Common myeloid progenitor, CD34-positive (primary cell): ENCODE results near the gene DPP9.
"Not testable (repeated sequence)": the region's sequence is repeated elsewhere in the genome, so short reads cannot be mapped to it uniquely, and the experiment has no call there.

ENCODE experiments used
- CTCF ChIA-PET: fragments of 350-600 bp; sonication (Branson Sonifier 250); formaldehyde crosslinking; loops from one replicate; lab custom pipeline; 2021; ENCODE audit warnings: antibody characterized with exemption; lab: Charles Lee
- POLR2A ChIA-PET: fragments of 350-600 bp; sonication (Branson Sonifier 250); formaldehyde crosslinking; loops from one replicate; lab custom pipeline; 2021; ENCODE audit warnings: antibody characterized with exemption; lab: Charles Lee
- DNase-seq, 3 donors: peaks; one replicate each; pipeline versions ENCODE4 v3.0.0 to v3.0.0-alpha.2; 2013
- H3K27ac ChIP-seq, 2 experiments: 1 replicate in 1 of 2; 2 replicates in 1 of 2; pipeline ENCODE4 v1.7.0; 2013; ENCODE audit warnings: inconsistent platforms in 2 of 2, low read length in 2 of 2, mild to moderate bottlenecking in 2 of 2, low read depth in 1 of 2, moderate library complexity in 1 of 2; ENCODE audit not compliant: severe bottlenecking in 2 of 2, insufficient read depth in 1 of 2, poor library complexity in 1 of 2
- H3K27me3 ChIP-seq, 5 experiments: replicated peaks in 2 of 5; 1 replicate in 3 of 5; 2 replicates in 2 of 5; pipeline versions ENCODE4 v1.6.1 to v1.7.0; 2013; ENCODE audit warnings: low read length in 4 of 5, mild to moderate bottlenecking in 2 of 5, moderate library complexity in 2 of 5, inconsistent platforms in 1 of 5; ENCODE audit not compliant: insufficient read depth in 5 of 5, control insufficient read depth in 4 of 5
- H3K36me3 ChIP-seq, 4 experiments: 1 replicate in 2 of 4; 2 replicates in 2 of 4; pipeline versions ENCODE4 v1.6.1 to v1.7.0; 2013; ENCODE audit warnings: low read length in 3 of 4, control low read depth in 1 of 4, mild to moderate bottlenecking in 1 of 4; ENCODE audit not compliant: control insufficient read depth in 4 of 4, insufficient read depth in 4 of 4
- H3K4me1 ChIP-seq, 4 experiments: 1 replicate in 3 of 4; 2 replicates in 1 of 4; pipeline versions ENCODE4 v1.6.1 to v1.7.1; 2013; ENCODE audit warnings: low read length in 3 of 4, mild to moderate bottlenecking in 3 of 4, control low read depth in 1 of 4, inconsistent platforms in 1 of 4, moderate library complexity in 1 of 4; ENCODE audit not compliant: control insufficient read depth in 4 of 4, insufficient read depth in 4 of 4; ENCODE audit errors: control extremely low read depth in 1 of 4
- H3K4me3 ChIP-seq, 7 experiments: 1 replicate in 4 of 7; 2 replicates in 3 of 7; pipeline versions ENCODE4 v1.5.1 to v1.7.0; 2013; ENCODE audit warnings: mild to moderate bottlenecking in 7 of 7, low read length in 6 of 7, moderate library complexity in 6 of 7, inconsistent platforms in 2 of 7, low read depth in 2 of 7, control low read depth in 1 of 7; ENCODE audit not compliant: insufficient read depth in 4 of 7, control insufficient read depth in 1 of 7; ENCODE audit errors: extremely low read depth in 1 of 7
- H3K9me3 ChIP-seq, 5 experiments: 1 replicate in 4 of 5; 2 replicates in 1 of 5; pipeline versions ENCODE4 v1.6.1 to v1.7.1; 2013; ENCODE audit warnings: low read length in 4 of 5, mild to moderate bottlenecking in 2 of 5, inconsistent platforms in 1 of 5, low read depth in 1 of 5, moderate library complexity in 1 of 5; ENCODE audit not compliant: control insufficient read depth in 4 of 5, insufficient read depth in 2 of 5; ENCODE audit errors: control extremely low read depth in 1 of 5
- WGBS: methylation state at CpG from one replicate; pipeline ENCODE4 v1.1.5; 2013; ENCODE audit not compliant: insufficient coverage; 5-methylcytosine and 5-hydroxymethylcytosine counted together

DPP9 gene

DNA sequence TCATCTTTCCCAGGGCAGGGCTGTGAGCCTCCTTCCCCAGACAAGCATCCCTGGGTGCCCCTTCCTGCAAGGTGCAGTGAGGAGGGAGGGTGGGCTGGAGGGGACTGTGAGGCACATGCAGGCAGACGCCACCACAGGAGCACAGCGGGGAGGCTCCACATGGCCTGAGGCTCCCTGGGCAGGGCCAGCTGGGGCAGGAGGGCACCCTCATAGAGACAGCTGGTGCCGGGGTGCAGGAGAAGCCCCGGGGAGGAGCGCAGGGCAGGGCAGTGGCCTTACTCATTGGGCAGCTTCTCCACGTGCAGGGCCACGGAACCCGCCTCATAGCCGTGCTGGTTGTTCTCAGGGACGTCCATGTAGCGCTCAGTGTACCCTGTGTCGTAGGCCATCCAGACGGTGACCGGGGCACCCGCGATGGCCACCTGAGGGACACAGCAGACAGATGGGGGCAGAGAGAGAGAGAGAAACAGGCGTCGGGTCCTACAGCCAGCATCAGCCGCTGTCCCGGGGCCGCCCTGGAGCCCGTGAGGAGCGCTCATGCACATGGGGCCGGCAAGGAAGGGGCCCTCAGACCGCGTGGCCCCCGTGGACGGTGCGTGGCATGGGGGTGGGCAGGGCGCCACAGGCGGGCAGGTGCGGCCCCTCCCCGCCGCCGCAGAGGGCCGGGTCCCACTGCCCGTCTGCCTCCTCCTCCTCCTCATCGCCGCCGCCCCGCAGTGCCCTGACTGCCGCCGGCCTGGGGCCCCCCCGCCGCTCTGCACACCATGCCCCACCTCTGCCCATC, 41.0 kb downstream of the DPP9 start:
- H3K27ac ChIP-seq: no peak overlapping the region

GRCh38 chr19:4680021-4680420, 43.6 kb downstream of the DPP9 start:
- no CpG with 5 or more reads among the region's 7 CpGs for WGBS
- H3K9me3 ChIP-seq, DNase-seq, H3K4me3 ChIP-seq, H3K27me3 ChIP-seq, H3K4me1 ChIP-seq, POLR2A ChIA-PET, H3K27ac ChIP-seq: not testable (repeated sequence)
- CTCF ChIA-PET: interaction anchor here (1.1 kb wide), 1 partner anchor 10 kb away, joined by 3 read pairs; no protein-coding TSS in a partner anchor
- peaks cover 0 to 68% (median 42%) of the 10 kb centered on the region in 4 experiments for H3K36me3 ChIP-seq

More for the DNA sequence above, 41.0 kb downstream of the DPP9 start:
- Histone ChIP-seq H3K4me3 (no peak overlapping the region), H3K36me3 (peaks cover 0 to 73% (median 48%) of the 10 kb centered on the region in 4 experiments), H3K9me3 (no peaks in the 10 kb centered on the region), H3K27me3 (no peaks in the 10 kb centered on the region), H3K4me1 (no peaks in the 10 kb centered on the region)
- WGBS: 97% methylated on average over 39 of the region's 45 CpGs
- POLR2A ChIA-PET: no interaction called here
- CTCF ChIA-PET: no interaction called here
- DNase-seq: no peak

- peak overlapping the region in 1 of 2 experiments; percentile 25 for H3K27ac ChIP-seq
- DNase-seq: peak; percentile 50 to 74 (median 61)
- CTCF ChIA-PET: no interaction called here
- 93% methylated on average over 21 of the region's 34 CpGs for WGBS
- H3K9me3 ChIP-seq: no peaks in the 10 kb centered on the region
- POLR2A ChIA-PET: no interaction called here
- peaks cover 0 to 59% (median 39%) of the 10 kb centered on the region in 4 experiments for H3K36me3 ChIP-seq
- H3K27me3 ChIP-seq: no peaks in the 10 kb centered on the region
- no peak overlapping the region for H3K4me3 ChIP-seq
- H3K4me1 ChIP-seq: no peaks in the 10 kb centered on the region
Observed at GRCh38 chr19:4678881-4679790, 44.5 kb downstream of the DPP9 start.

- Histone ChIP-seq H3K27ac (no peak overlapping the region), H3K27me3 (no peaks in the 10 kb centered on the region), H3K9me3 (no peaks in the 10 kb centered on the region), H3K4me3 (no peak overlapping the region), H3K4me1 (no peaks in the 10 kb centered on the region), H3K36me3 (peaks cover 0 to 40% (median 25%) of the 10 kb centered on the region in 4 experiments)
- 91% methylated on average over 17 of the region's 17 CpGs for WGBS
- POLR2A ChIA-PET: no interaction called here
- CTCF ChIA-PET: no interaction called here
- DNase-seq: peak in 2 of 3 donors; percentile 43 to 51
Observed at GRCh38 chr19:4676955-4677731, 46.5 kb downstream of the DPP9 start.

DNA sequence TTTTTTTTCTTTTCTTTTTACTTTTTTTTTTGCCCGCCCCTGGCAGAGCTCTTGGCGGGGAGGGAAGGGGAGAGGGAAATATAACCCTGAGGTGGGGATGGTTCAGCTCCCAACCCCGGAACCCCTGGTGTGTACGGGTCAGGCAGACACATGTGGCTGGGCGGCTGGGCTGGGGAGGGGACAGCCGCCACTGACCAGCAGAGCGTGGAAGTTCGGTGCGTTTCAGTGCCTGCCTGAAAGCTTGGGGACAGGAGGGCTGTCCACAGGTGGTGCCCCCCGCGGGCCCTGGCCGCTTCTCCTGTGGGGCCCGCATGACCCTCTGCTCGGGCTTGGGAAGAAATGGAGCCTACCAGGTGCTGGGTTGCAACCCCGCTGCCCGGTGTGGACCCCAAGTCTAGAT, 48.3 kb downstream of the DPP9 start:
- WGBS: 98% methylated on average over 9 of the region's 16 CpGs
- POLR2A ChIA-PET: no interaction called here
- H3K27ac ChIP-seq: no peak overlapping the region
- CTCF ChIA-PET: no interaction called here
- H3K36me3 ChIP-seq: peaks cover 0 to 32% (median 20%) of the 10 kb centered on the region in 4 experiments
- no peak for DNase-seq
- H3K4me3 ChIP-seq: no peak overlapping the region
- no peaks in the 10 kb centered on the region for H3K27me3 ChIP-seq
- H3K9me3 ChIP-seq: no peaks in the 10 kb centered on the region
- H3K4me1 ChIP-seq: peaks cover 0 to 2% (median 0%) of the 10 kb centered on the region in 4 experiments

DNA sequence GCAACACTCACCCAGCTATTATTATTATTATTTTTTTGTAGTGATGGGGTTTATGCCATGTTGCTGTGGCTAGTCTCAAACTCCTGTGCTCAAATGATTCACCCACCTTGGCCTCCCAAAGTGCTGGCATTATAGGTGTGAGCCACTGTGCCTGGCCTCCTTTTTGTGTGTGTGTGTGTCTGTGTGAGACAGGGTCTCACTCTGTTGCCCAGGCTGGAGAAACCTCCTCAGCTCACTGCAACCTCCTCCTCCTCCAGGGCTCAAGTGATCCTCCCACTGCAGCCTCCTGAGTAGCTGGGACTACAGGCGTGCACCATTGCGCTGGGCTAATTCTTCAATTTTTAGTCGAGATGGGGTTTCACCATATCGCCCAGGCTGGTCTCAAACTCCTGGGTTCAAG, 49.9 kb downstream of the DPP9 start:
- ChIA-PET CTCF (interaction anchor here (1.0 kb wide), 1 partner anchor 14 kb away, joined by 3 read pairs; no protein-coding TSS in a partner anchor), POLR2A (no interaction called here)
- peaks cover 0 to 23% (median 15%) of the 10 kb centered on the region in 4 experiments for H3K36me3 ChIP-seq
- no peak overlapping the region for H3K4me3 ChIP-seq
- 100% methylated on average over 4 of the region's 4 CpGs for WGBS
- DNase-seq: no peak
- peaks cover 0 to 13% (median 10%) of the 10 kb centered on the region in 4 experiments for H3K4me1 ChIP-seq
- no peaks in the 10 kb centered on the region for H3K27me3 ChIP-seq
- no peak overlapping the region for H3K27ac ChIP-seq
- no peaks in the 10 kb centered on the region for H3K9me3 ChIP-seq
